NOMO-1 (cell line): ENCODE results near the gene NUDT6.

Experiments used
- DNase-seq, 2 experiments: peaks; one replicate each; lab custom pipeline; 2025; ENCODE audit not compliant: unreplicated experiment in 2 of 2; lab: John Stamatoyannopoulos, UW

NUDT6 gene

GRCh38 chr4:122914938-122915337, 7.5 kb downstream of the NUDT6 start:
- no peak for DNase-seq

GRCh38 chr4:122914292-122914904, 8.0 kb downstream of the NUDT6 start:
- DNase-seq = no peak

- DNase-seq = no peak
Observed at GRCh38 chr4:122912810-122913575, 9.4 kb downstream of the NUDT6 start.

DNA sequence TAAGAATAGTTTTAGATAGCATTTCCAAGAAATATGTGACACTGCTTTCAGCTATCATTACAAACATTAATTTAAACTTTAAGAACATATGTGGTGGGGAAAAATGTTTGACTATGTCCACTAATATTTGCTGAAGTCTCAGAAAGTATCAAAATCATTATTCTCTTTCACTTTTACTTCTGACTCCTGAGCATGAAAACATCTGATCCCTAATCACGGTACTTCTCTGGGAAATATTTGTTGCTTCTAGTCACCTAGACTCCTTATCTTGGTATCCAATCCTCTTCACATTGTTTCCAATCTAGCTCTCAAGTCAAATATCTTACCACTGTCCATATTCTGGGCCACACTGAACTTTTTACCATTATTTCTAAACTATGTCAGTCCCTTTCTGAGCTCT, 10.8 kb downstream of the NUDT6 start:
- no peak for DNase-seq

DNA sequence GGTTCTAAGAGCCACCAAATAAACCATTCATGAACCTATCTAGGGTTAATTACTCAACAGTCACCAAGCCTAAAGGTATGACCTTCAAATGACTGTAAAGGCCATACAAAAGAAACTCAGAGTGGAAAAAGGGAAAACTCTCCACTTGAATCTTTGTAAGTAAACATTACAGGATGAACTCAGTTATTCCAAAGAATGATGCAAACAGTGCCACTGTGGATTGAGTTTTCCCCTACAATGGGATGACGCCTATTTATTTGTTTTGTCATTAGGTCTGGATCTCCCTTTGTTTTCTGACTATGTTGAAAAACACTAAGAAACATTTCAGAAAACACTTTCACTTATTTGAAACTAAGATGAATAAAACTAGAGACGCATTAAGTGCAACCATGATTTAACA, 12.7 kb downstream of the NUDT6 start:
- DNase-seq = no peak

DNA sequence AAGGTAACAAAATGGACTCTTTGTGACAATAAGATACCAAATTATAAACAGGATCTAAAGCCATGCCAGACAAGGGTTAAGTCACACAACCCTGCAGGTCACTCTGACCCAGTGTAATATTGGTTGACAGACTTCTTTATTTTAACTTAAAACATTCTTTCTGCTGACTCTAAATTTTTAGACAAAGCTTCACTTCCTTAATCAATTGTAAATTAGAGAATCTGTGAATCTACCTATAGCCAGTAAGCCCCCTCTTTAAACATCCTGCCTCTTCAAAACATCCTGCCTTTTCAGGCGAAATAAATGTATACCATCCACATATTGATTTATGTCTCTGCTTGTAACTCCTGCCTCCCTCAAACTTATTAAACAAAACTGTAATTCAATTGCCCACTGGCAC, 14.2 kb downstream of the NUDT6 start:
- DNase-seq = no peak

DNA sequence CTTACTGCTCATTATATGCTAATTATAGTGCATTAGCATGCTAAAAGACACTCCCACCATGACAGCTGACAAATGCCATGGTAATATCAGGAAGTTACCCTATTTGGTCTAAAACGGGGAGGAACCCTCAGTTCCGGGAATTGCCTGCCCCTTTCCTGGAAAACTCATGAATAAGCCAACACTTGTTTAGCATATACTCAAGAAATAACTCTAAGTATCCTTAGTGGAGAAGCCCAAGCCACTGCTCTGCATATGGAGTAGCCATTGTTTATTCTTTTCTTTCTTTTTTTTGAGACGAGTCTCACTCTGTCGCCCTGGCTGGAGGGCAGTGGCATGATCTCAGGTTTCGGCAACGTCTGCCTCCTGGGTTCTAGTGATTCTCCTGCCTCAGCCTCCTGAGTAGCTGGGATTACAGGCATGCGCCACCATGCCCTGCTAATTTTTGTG, 15.5 kb downstream of the NUDT6 start:
- no peak for DNase-seq

- DNase-seq = no peak
Observed at GRCh38 chr4:122903766-122904288, 18.6 kb downstream of the NUDT6 start.

GRCh38 chr4:122901247-122902010, 21.0 kb downstream of the NUDT6 start:
- DNase-seq = no peak

- DNase-seq = no peak
Observed at GRCh38 chr4:122900314-122900713, 22.1 kb downstream of the NUDT6 start.

DNA sequence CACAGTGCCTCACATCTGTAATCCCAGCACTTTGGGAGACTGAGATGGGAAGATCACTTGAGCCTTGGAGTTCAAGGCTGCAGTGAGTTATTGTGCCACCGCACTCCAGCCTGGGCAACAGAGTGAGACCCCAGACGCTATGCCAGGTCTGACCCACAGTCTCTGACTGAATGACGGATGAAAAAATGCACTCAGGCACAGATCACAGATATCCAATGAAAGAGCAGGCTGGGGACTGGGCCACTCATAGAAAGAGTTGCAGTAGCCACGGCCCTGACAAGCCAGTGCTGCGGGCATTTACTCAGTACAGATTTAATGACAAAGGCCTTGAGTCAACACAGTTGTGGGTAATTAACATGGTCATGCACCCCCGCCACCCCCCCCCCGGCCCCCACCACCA, 22.7 kb downstream of the NUDT6 start:
- DNase-seq = no peak

- DNase-seq = no peak
Observed at GRCh38 chr4:122898370-122899150, 23.8 kb downstream of the NUDT6 start.

DNA sequence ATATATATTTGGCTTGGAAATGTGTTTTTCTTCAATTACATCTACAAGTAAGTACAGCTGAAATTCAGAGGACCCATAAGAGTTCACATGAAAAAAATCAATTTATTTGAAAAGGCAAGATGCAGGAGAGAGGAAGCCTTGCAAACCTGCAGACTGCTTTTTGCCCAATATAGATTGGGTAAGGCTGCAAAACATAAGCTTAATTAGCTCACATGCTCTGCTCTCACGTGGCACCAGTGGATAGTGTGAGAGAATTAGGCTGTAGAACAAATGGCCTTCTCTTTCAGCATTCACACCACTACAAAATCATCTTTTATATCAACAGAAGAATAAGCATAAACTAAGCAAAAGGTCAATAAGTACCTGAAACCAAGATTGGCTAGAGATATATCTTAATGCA, 26.1 kb downstream of the NUDT6 start:
- DNase-seq = no peak

DNA sequence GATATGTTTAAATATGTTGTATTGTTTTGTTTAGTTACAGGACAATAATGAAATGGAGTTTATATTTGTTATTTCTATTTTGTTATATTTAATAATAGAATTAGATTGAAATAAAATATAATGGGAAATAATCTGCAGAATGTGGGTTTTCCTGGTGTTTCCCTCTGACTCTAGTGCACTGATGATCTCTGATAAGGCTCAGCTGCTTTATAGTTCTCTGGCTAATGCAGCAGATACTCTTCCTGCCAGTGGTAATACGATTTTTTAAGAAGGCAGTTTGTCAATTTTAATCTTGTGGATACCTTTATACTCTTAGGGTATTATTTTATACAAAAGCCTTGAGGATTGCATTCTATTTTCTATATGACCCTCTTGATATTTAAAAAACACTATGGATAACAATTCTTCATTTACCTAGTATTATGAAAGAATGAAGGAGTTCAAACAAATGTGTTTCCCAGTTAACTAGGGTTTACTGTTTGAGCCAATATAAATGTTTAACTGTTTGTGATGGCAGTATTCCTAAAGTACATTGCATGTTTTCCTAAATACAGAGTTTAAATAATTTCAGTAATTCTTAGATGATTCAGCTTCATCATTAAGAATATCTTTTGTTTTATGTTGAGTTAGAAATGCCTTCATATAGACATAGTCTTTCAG, 26.9 kb downstream of the NUDT6 start:
- DNase-seq = no peak

- no peak for DNase-seq
Observed at GRCh38 chr4:122894827-122895226, 27.6 kb downstream of the NUDT6 start.

- no peak for DNase-seq
Observed at GRCh38 chr4:122890147-122890795, 32.1 kb downstream of the NUDT6 start.

- no peak for DNase-seq
Observed at GRCh38 chr4:122889726-122890125, 32.7 kb downstream of the NUDT6 start.

DNA sequence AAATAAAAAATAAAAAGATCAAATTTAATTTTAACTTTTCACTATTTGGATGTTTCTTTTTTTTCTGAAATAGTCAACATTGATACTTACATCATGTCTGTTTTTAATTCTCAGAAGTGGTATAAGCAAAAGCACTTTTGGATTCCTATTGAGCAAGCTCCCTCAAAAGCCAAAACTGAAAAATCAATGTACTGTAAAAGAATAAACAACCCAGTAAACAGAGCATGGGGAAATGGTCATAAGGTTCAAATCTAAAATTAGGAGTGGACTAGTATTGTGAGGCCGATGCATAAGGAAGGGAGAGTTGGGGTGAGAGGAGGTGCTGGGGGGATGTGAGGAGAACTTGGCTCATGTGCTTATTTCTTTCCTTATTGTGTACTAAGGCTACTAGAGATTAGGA, 37.9 kb downstream of the NUDT6 start:
- no peak for DNase-seq

DNA sequence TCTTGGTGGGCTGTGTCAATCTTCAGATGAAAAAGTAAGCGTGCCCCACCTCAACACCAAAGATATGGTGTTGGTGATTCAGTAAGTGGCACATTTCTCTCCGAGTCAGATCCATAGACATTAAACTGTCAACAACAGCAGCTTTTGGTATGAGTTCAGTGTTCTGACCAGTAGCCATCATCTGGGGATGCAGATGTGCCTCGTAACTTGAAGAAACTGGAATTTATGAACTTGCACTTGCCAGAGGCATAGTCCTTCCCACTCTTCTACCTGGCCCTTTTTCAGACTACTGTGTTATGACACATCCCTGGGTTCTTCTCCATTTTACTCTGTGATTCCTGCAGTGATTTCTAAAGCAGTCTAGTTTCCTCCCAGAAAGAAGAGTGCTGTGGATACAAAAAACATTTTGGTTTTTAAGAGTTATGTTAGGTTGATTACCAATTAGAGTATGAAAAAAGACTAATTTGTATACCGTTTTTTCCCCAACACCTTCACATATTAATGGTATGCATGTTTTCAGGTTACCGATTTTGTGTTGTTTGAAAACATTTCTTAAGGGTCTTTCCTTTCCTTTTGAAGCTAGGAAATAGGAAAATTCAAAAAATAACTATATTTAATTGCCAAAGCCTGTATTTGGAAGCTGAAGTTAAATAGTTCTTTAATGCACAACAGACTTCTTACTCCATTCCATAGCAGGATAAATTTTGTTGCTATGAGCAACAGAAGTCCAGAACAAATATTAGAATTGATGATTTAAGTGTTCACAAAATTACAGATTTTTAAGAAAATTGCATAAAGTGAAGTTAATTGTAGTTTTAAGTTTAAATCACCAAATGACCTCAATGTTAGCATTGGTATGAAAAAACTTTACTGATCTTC, 39.3 kb downstream of the NUDT6 start:
- DNase-seq = no peak
